HL-60 (cell line): ENCODE measurements around the gene RAB40B.

Source experiments
- DNase-seq, 2 experiments: peaks; one replicate each; pipeline ENCODE4 v3.0.0-alpha.2; 2010 to 2020; ENCODE audit warnings: low read depth in 1 of 2, low spot score in 1 of 2
- H3K27ac ChIP-seq: fragments of 250-450 bp; sonication (Bioruptor Pico); replicated peaks from 2 replicates; pipeline ENCODE4 v1.5.1; 2020; ENCODE audit warnings: mild to moderate bottlenecking, moderate library complexity
- H3K27me3 ChIP-seq: fragments of 250-450 bp; sonication (Bioruptor Pico); 2 replicates; pipeline ENCODE4 v1.5.1; 2021; ENCODE audit warnings: mild to moderate bottlenecking, moderate library complexity; ENCODE audit not compliant: insufficient read depth, poor library complexity, severe bottlenecking
- H3K4me3 ChIP-seq: replicated peaks from 2 replicates; pipeline ENCODE4 v1.5.1; 2011; ENCODE audit warnings: mild to moderate bottlenecking, control low read depth, low read length; ENCODE audit not compliant: insufficient read depth
- GABPA ChIP-seq: IDR thresholded peaks from 2 replicates; pipeline ENCODE4 v1.6.1; 2012; ENCODE audit warnings: low read depth
- POLR2AphosphoS5 ChIP-seq: IDR thresholded peaks from 2 replicates; pipeline ENCODE4 v1.6.1; 2012; ENCODE audit warnings: low read depth
- SPI1 ChIP-seq: IDR thresholded peaks from 2 replicates; pipeline ENCODE4 v1.6.1; 2012; ENCODE audit warnings: low read depth, mild to moderate bottlenecking, borderline replicate concordance
- TF ChIP-seq, protein P1 (sequence below): IDR thresholded peaks from 2 replicates; pipeline ENCODE4 v1.6.1; 2012; ENCODE audit warnings: low read depth; ENCODE audit not compliant: insufficient replicate concordance
- TF ChIP-seq, protein P2 (sequence below): IDR thresholded peaks from one replicate; pipeline ENCODE4 v1.5.1; 2011; ENCODE audit warnings: low read length, control low read depth, inconsistent platforms; ENCODE audit not compliant: insufficient read depth

Gene RAB40B

DNA sequence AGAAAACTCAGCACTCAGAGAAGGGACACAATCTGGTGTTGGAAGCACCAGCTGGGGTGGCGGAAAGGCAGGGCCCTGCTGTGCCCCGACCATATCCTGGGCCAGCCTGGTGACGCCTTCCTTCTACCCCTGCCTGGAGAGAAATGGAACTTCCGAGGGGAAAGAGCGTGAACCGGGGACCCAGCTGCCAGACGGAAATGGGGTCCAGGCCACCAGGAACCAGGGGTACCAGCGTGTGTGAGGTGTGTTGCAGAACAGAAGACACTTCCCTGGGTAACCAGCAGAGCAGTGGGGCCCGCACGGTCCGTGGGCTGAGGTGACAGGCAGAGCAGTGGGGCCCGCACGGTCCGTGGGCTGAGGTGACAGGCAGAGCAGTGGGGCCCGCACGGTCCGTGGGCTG lies 6.8 kb downstream of the RAB40B start:
- DNase-seq, result no peak
- H3K27ac ChIP-seq, result no peak overlapping the region
- no peak overlapping the region for H3K4me3 ChIP-seq
- TF ChIP-seq POLR2AphosphoS5 (no peak), GABPA (no peak), SPI1 (no peak)
- TF ChIP-seq, protein P1, sequence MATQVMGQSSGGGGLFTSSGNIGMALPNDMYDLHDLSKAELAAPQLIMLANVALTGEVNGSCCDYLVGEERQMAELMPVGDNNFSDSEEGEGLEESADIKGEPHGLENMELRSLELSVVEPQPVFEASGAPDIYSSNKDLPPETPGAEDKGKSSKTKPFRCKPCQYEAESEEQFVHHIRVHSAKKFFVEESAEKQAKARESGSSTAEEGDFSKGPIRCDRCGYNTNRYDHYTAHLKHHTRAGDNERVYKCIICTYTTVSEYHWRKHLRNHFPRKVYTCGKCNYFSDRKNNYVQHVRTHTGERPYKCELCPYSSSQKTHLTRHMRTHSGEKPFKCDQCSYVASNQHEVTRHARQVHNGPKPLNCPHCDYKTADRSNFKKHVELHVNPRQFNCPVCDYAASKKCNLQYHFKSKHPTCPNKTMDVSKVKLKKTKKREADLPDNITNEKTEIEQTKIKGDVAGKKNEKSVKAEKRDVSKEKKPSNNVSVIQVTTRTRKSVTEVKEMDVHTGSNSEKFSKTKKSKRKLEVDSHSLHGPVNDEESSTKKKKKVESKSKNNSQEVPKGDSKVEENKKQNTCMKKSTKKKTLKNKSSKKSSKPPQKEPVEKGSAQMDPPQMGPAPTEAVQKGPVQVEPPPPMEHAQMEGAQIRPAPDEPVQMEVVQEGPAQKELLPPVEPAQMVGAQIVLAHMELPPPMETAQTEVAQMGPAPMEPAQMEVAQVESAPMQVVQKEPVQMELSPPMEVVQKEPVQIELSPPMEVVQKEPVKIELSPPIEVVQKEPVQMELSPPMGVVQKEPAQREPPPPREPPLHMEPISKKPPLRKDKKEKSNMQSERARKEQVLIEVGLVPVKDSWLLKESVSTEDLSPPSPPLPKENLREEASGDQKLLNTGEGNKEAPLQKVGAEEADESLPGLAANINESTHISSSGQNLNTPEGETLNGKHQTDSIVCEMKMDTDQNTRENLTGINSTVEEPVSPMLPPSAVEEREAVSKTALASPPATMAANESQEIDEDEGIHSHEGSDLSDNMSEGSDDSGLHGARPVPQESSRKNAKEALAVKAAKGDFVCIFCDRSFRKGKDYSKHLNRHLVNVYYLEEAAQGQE, result no peak
- TF ChIP-seq, protein P2, sequence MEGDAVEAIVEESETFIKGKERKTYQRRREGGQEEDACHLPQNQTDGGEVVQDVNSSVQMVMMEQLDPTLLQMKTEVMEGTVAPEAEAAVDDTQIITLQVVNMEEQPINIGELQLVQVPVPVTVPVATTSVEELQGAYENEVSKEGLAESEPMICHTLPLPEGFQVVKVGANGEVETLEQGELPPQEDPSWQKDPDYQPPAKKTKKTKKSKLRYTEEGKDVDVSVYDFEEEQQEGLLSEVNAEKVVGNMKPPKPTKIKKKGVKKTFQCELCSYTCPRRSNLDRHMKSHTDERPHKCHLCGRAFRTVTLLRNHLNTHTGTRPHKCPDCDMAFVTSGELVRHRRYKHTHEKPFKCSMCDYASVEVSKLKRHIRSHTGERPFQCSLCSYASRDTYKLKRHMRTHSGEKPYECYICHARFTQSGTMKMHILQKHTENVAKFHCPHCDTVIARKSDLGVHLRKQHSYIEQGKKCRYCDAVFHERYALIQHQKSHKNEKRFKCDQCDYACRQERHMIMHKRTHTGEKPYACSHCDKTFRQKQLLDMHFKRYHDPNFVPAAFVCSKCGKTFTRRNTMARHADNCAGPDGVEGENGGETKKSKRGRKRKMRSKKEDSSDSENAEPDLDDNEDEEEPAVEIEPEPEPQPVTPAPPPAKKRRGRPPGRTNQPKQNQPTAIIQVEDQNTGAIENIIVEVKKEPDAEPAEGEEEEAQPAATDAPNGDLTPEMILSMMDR, result no peak
- H3K27me3 ChIP-seq, result no peaks in the 10 kb centered on the region

DNA sequence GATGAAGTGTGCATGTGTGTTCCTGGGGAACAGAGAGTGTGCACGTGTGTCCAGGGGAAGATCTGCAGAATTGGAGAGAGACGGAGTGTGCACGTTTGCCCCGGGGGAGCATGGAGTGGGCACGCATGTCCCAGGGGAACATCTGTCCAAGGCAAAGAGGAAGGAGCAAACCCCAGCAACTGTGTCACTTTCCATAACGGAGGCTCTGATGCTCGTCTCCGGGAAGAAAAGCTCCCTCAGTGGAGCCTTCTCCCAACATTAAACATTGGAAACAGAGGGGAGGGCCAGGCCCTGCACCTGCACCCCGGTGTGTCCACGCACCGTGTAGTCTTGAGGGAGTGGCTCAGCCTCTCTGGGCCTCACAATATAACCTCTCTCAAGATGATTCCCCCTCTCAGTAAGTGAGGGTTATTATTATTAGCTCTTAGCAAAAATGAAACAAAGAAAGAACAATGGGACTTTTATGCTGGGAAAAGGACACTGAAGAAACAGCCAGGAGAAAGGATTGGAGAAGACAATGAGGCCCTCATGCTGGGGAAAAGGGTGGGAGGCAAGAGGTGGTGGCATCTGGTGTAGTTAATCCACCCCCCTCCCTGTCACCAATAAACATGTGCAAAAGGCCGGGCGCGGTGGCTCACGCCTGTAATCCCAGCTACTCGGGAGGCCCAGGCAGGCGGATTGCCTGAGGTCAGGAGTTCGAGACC lies 7.6 kb downstream of the RAB40B start:
- no peaks in the 10 kb centered on the region for H3K27me3 ChIP-seq
- TF ChIP-seq GABPA, result no peak
- no peak for TF ChIP-seq SPI1
- no peak for TF ChIP-seq POLR2AphosphoS5
- TF ChIP-seq, protein P2, result no peak
- TF ChIP-seq, protein P1, result no peak
- no peak overlapping the region for H3K4me3 ChIP-seq
- no peak for DNase-seq
- no peak overlapping the region for H3K27ac ChIP-seq

DNA sequence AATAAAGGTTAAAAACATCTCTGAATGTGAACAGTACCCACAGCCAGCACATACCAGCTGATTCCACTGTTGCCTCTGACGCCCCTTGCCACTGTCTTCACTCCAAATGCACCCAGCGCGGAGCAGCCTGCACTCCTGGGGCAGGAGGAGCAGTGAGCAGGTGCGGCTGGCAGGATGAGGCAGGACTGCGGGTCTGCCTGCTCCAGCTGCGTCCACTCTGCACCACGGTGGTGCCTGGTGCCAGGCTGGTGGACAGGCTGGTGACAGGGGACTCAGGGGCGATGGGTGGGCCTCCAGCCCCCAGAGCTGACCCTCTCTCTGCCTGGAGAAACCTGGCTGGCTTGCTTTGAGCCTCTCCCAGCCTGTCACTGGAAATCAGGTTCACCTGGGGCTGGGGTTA lies 9.4 kb downstream of the RAB40B start:
- TF ChIP-seq, protein P1, result no peak
- TF ChIP-seq, protein P2, result no peak
- TF ChIP-seq POLR2AphosphoS5, result no peak
- TF ChIP-seq GABPA, result no peak
- no peak for TF ChIP-seq SPI1
- Histone ChIP-seq H3K4me3 (no peak overlapping the region), H3K27me3 (no peaks in the 10 kb centered on the region), H3K27ac (no peak overlapping the region)
- no peak for DNase-seq
